Measurements from ENCODE around the gene RPL41.

RPL41 gene

DNA sequence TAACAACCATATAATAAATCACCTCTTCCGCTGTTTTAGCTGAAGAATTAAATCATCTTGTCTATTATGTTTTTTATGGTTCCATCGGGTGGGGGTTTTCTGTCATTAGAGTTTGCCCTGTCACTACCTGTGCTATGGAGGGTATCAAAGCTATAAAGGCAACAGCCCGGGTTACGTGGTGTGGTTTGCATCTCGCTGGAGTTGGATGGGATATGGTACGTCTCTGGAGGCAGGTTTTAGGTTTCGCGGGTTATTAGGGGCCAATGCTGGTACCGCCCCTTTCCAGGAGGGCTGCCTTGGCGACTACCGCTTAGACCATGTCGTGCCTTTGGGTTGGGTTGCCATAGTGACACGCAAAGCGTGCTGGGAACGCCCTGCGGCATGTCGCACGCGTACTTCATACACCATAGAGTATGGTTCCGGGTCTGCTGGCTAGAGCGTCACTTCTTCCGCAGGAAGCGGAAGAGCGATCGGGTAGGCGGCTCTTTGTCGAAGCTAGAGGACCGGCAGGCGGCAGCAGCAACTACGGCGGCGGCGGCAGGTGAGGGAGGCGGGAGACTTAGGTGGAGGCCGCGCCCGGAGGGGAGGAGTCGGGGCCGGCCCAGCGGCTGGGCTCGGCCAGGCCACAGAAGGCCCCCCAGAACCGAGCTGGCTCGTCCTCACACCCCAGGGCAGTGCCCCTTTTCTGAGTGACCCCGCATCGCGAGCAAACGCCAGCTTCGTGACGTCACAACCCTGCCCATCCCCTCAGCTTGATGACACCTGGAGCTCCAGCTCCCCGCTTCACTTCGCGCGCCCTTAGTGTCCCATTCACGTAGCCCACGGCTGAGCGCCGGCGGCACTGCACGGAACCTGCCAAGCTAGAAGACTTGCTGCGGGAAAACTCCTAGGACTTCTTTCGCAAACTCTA lies 1.6 kb downstream of the RPL41 start, which contains the start of gene ZC3H10:
ZC3H10 (plus strand) TSS at position 489 of the 910 bp plus-strand sequence. CDS start 2,297 bp downstream, outside the sequence.
- ChIA-PET CTCF (interaction anchor here (0.5 to 5.0 kb wide), 26 partner anchors 10 to 1112 kb away, joined by 3 to 86 read pairs (median 4); partner anchors contain the start of genes ERBB3, ESYT1, PA2G4 and RNF41), POLR2A (interaction anchor here (0.6 to 6.1 kb wide), 28 partner anchors 9 to 404 kb away, joined by 3 to 165 read pairs (median 6); partner anchors contain the start of genes ANKRD52, CNPY2, COQ10A and CS)
- Histone ChIP-seq H3K27ac (ENCODE audit: extremely low read depth, low read depth, low read length) (peak within 1 kb of the TSS; percentile 99), H3K4me1 (ENCODE audit: control insufficient read depth, insufficient read depth, low read length) (peaks cover 5% of the 10 kb centered on the region), H3K4me3 (ENCODE audit: low read depth, low read length) (peak within 1 kb of the TSS; percentile 78), H3K9me3 (ENCODE audit: control insufficient read depth, insufficient read depth, low read depth, low read length) (no peaks in the 10 kb centered on the region), H3K36me3 (ENCODE audit: control insufficient read depth in 2 of 2, insufficient read depth in 1 of 2, low read length in 2 of 2) (peaks cover 0 to 58% of the 10 kb centered on the region in 2 experiments; a peak in 1 of 3 replicates)
- TF ChIP-seq ZNF585B (tag by site-specific recombination; IDR thresholded peaks at IDR 0.05) = no peak
- peak; percentile 62; the same call in 1 of the 2 replicates for TF ChIP-seq ZNF558 (tag by site-specific recombination; IDR thresholded peaks at IDR 0.05)
- TF ChIP-seq ZBTB1 (tag by site-specific recombination; IDR thresholded peaks at IDR 0.05) = peak; percentile 71; the same call in 1 of the 2 replicates
- TF ChIP-seq ZNF701 (tag by site-specific recombination; IDR thresholded peaks at IDR 0.05) = no peak
- TF ChIP-seq ZNF529 (tag by site-specific recombination; IDR thresholded peaks at IDR 0.05; ENCODE audit: insufficient replicate concordance) = no peak
- peak; percentile 48; the same call in 1 of the 2 replicates for TF ChIP-seq ZNF548 (tag by site-specific recombination; IDR thresholded peaks at IDR 0.05)
- TF ChIP-seq ZNF600 (tag by site-specific recombination; IDR thresholded peaks at IDR 0.05) = peak; percentile 98
- TF ChIP-seq OVOL3 (tag by site-specific recombination; IDR thresholded peaks at IDR 0.05) = 0 out of 2 replicates have a peak, but pooled peaks have one; percentile 36
- TF ChIP-seq MYNN (tag by site-specific recombination; IDR thresholded peaks at IDR 0.05; ENCODE audit: borderline replicate concordance) = peak; percentile 46; the same call in 1 of the 2 replicates
- TF ChIP-seq, protein P1, sequence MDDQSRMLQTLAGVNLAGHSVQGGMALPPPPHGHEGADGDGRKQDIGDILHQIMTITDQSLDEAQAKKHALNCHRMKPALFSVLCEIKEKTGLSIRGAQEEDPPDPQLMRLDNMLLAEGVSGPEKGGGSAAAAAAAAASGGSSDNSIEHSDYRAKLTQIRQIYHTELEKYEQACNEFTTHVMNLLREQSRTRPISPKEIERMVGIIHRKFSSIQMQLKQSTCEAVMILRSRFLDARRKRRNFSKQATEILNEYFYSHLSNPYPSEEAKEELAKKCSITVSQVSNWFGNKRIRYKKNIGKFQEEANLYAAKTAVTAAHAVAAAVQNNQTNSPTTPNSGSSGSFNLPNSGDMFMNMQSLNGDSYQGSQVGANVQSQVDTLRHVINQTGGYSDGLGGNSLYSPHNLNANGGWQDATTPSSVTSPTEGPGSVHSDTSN (CRISPR knock-in tag; IDR thresholded peaks at IDR 0.05) = peak; percentile 89
- TF ChIP-seq ZBTB21 (tag by site-specific recombination; IDR thresholded peaks at IDR 0.05) = peak; percentile 97
- no peak for TF ChIP-seq GLI4 (tag by site-specific recombination; IDR thresholded peaks at IDR 0.05)
- TF ChIP-seq ZNF426 (tag by site-specific recombination; IDR thresholded peaks at IDR 0.05) = no peak
- peak; percentile 55 for TF ChIP-seq ZNF366 (tag by site-specific recombination; conservative IDR thresholded peaks at IDR 0.05)
- 0 out of 2 replicates have a peak, but pooled peaks have one; percentile 22 for TF ChIP-seq ZIC2 (tag by site-specific recombination; IDR thresholded peaks at IDR 0.05)
- TF ChIP-seq ZNF76 (tag by site-specific recombination; IDR thresholded peaks at IDR 0.05; ENCODE audit: borderline replicate concordance, low read depth) = peak; percentile 97
- TF ChIP-seq ZNF624 (tag by site-specific recombination; IDR thresholded peaks at IDR 0.05) = no peak
- TF ChIP-seq ZNF610 (tag by site-specific recombination; IDR thresholded peaks at IDR 0.05; ENCODE audit: borderline replicate concordance) = peak; percentile 28; the same call in 1 of the 2 replicates
- 0 out of 2 replicates have a peak, but pooled peaks have one; percentile 5 for TF ChIP-seq ZNF623 (tag by site-specific recombination; IDR thresholded peaks at IDR 0.05)
- peak; percentile 23 for TF ChIP-seq ZFP69B (tag by site-specific recombination; IDR thresholded peaks at IDR 0.05)
- peak; percentile 69 for TF ChIP-seq ZNF341 (tag by site-specific recombination; IDR thresholded peaks at IDR 0.05; ENCODE audit: low read depth)
- TF ChIP-seq ZSCAN23 (tag by site-specific recombination; IDR thresholded peaks at IDR 0.05) = peak; percentile 44; the same call in 1 of the 2 replicates
- TF ChIP-seq, protein P2, sequence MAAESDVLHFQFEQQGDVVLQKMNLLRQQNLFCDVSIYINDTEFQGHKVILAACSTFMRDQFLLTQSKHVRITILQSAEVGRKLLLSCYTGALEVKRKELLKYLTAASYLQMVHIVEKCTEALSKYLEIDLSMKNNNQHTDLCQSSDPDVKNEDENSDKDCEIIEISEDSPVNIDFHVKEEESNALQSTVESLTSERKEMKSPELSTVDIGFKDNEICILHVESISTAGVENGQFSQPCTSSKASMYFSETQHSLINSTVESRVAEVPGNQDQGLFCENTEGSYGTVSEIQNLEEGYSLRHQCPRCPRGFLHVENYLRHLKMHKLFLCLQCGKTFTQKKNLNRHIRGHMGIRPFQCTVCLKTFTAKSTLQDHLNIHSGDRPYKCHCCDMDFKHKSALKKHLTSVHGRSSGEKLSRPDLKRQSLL (tag by site-specific recombination; IDR thresholded peaks at IDR 0.05) = peak; percentile 25; the same call in 1 of the 2 replicates
- no peak for TF ChIP-seq ZNF530 (tag by site-specific recombination; IDR thresholded peaks at IDR 0.05; ENCODE audit: low read depth)
- TF ChIP-seq, protein P3, sequence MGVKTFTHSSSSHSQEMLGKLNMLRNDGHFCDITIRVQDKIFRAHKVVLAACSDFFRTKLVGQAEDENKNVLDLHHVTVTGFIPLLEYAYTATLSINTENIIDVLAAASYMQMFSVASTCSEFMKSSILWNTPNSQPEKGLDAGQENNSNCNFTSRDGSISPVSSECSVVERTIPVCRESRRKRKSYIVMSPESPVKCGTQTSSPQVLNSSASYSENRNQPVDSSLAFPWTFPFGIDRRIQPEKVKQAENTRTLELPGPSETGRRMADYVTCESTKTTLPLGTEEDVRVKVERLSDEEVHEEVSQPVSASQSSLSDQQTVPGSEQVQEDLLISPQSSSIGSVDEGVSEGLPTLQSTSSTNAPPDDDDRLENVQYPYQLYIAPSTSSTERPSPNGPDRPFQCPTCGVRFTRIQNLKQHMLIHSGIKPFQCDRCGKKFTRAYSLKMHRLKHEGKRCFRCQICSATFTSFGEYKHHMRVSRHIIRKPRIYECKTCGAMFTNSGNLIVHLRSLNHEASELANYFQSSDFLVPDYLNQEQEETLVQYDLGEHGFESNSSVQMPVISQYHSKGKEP (tag by site-specific recombination; IDR thresholded peaks at IDR 0.05) = peak; percentile 22; the same call in 1 of the 2 replicates
- TF ChIP-seq ZEB2 (tag by site-specific recombination; IDR thresholded peaks at IDR 0.05) = peak; percentile 98
- TF ChIP-seq, protein P4, sequence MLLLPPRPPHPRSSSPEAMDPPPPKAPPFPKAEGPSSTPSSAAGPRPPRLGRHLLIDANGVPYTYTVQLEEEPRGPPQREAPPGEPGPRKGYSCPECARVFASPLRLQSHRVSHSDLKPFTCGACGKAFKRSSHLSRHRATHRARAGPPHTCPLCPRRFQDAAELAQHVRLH (tag by site-specific recombination; IDR thresholded peaks at IDR 0.05) = peak; percentile 94
- no peak for TF ChIP-seq ZFP41 (tag by site-specific recombination; IDR thresholded peaks at IDR 0.05; ENCODE audit: borderline replicate concordance)
- TF ChIP-seq, protein P5, sequence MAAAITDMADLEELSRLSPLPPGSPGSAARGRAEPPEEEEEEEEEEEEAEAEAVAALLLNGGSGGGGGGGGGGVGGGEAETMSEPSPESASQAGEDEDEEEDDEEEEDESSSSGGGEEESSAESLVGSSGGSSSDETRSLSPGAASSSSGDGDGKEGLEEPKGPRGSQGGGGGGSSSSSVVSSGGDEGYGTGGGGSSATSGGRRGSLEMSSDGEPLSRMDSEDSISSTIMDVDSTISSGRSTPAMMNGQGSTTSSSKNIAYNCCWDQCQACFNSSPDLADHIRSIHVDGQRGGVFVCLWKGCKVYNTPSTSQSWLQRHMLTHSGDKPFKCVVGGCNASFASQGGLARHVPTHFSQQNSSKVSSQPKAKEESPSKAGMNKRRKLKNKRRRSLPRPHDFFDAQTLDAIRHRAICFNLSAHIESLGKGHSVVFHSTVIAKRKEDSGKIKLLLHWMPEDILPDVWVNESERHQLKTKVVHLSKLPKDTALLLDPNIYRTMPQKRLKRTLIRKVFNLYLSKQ (tag by site-specific recombination; IDR thresholded peaks at IDR 0.05; ENCODE audit: borderline replicate concordance) = 0 out of 2 replicates have a peak, but pooled peaks have one; percentile 7
- TF ChIP-seq ZNF2 (tag by site-specific recombination; IDR thresholded peaks at IDR 0.05) = peak; percentile 87
- TF ChIP-seq FEZF1 (tag by site-specific recombination; IDR thresholded peaks at IDR 0.05) = no peak

All from HEK293 (cell line).